ENCODE data around the gene SLC35D2.
A peak's percentile ranks its signal among the peaks of the same experiment; 100 is the strongest.
"Not testable (repeated sequence)": the region's sequence is repeated elsewhere in the genome, so short reads cannot be mapped to it uniquely, and the experiment has no call there.

The SLC35D2 gene

DNA sequence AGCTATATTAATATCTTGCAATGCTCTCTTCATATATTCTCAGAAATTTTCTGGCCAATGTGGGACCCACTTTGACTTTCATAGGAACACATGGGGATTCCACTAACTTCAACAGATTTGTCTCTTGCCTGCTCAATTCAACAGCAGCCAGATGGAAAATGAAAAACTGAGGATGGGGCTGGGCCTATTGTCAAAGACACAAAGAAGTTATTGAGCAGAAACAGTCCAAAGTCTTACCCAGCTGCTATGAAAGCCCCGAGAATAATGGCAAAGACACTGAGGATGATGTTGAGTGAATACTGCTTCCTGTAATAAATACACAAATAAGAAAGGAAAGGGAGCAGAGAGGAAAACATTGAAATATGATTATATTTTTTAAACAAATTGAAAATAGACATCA, 32.6 kb downstream of the SLC35D2 start:
- no peak for DNase-seq

DNA sequence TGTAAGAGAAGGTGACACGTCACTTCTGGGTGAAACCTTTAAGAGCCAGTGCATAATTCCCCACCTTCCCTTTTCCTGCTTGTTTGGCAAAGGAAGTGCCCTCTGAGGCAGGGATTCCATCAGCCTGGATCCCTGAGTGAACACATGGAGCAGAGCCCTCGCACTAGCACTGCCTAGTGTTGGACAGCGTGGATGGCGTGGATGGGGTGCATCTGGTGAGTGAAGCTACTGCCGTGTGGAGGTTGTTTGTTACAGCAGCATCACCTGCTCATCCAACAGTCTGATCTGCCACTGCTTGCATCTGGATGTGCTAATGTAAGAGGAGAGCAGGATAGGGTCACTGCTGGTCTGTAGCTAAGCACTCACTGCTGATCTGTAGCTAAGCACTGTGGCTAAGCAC, 35.2 kb downstream of the SLC35D2 start:
- DNase-seq = no peak

DNA sequence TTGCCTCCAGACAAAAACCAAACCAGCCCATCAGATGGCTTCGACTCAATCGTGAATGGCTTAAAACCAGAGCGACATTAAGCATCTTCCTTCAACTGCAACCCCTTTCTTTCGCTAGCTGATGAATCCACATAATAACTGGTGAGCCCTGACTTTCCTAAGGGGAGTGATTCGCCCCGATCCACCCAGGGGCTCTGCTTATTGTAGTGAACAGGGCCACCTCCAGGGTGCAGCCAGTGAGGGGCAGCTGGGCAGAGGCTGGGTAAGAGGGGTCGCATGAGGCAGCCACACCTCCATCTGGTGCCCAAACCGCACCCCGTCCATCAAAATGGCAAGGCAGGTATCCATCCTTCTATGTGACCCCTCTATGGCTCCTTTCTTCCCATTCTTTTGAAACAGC, 38.0 kb downstream of the SLC35D2 start:
- DNase-seq = no peak

DNA sequence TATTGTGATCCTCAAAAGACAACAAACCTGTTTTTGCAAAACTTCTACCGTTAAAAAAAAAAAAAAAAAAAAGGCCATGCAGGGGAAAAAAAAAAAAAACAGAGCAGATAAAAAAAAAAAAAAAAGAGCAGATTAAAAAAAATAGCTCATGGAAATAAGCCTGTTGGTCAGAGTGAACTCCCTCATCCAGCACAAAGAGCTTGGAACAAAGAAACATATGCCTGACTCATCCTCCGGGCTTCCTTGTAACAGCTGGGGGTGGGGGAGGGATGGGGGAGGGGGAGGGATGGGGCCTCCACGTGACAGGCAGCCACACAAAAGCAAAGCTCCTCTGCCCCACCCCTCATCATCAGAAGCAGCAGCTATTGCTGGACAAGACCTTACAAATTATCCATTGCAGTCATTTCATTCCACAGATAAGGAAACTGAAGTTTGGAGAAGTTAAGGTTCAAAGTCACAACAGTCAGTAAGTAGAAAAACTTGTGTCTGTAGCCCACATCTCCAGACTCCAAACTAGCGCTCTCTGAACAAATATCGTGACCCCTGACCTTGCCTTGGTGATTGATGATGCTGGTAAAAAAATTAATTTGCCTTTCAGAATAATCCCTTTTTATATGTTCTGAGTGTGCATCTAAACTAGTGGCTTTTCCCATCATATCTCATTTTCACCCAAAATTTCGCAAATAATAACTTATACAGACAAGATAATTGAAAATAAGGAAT, 38.9 kb downstream of the SLC35D2 start:
- no peak for DNase-seq

DNA sequence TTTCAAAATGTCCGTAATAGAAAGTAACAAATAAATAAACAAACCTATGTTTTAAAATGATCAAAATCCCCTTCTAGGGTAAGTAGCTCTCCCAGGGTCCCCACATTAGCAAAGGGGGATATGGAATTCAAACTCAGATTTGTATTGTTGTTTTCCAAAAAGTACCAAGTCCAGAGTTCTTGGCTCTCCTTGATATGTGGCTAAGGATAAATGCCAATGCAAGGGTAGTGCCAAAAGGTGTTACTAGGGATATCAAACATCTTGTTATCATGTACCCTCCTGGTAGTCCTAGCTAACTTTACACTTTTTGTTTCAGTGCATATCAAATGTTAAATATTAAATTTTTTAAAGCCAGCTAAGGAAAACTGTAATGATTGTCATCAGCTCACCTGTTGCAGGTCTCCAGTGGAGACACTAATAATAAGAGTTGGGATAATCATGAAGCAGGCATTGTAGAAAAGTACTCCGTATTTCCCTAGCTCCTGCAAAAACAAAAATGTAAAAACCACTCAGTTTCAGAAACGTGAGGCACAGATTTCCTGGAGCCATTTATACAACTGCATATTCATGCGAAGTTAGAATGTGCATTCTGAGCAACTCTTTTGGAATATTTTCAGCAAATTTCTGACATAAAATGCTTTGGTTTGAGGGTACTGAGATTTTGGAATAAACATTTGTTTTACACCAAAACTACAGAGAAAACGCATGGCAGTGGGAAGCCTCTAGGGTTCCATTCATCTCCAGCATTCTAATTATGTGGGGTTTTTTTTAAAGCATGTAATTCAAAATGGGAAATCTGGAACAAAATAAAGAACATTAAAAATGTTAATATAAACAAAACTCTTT, 39.8 kb downstream of the SLC35D2 start:
- no peak for DNase-seq

DNA sequence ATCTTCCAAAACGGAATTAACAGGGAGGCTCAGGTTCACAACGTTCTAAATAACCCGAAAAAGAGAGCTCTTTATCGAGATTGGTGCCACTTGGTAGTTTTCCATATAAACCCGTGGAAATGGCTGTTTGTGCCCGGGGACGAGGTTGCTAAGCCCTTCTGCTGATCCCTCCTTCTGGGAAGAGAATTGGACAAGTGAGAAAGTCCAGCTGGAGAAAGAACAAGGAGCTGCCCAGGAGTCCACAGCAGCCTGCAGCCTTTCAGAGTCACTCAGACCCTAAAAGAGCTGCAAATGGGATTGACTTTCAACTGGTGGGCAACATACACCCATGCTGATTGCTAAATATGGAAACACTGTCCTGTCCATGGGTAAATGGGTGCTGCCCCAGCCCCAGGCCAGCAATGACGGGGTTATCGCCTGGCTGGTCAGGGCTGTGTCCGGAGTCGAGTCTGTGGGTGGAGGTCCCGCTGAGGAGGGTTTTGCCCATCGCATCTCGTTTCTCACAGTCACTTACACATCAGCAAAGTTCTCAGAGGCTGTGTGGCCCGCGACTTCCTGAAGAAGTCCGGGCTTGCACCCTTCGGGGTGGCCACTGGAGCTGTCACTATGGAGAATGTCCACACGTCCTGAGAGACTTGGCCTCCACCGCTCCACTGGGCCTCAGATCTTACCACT, 40.8 kb downstream of the SLC35D2 start:
- no peak for DNase-seq

DNA sequence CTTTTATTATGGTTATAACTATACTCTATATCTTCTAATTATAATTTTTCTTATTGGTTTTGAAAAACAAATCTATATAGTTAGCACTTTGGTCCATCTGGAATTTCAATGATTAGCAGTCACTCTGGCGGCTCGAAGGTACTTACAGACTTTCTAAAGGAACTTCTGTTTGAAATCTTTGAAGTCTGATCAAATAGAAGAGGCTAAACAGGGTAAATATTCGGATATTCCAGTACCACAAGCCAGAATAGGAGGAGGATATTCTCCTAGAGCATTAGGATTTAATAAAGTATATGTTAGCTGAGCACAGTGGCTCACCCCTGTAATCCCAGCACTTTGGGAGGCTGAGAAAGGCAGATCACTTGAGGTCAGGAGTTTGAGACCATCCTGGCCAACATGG, 42.8 kb downstream of the SLC35D2 start:
- no peak for DNase-seq

DNA sequence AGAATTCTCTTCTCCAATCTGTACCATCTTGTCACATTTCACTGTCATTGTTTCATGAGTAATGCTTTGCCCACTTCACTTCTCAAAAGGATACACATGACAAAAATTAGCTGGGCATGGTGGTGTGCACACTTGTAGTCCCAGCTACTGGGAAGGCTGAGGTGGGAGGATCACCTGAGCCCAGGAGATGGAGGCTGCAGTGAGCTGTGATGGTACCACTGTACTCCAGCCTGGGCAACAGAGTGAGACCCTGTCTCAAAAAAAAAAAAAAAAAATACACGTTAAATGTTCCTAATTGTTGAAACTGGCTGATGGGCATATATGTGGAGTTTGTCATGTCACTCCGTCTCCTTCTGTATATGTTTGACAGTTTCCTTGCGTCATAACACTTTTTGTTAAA, 45.2 kb downstream of the SLC35D2 start:
- no peak for DNase-seq

DNA sequence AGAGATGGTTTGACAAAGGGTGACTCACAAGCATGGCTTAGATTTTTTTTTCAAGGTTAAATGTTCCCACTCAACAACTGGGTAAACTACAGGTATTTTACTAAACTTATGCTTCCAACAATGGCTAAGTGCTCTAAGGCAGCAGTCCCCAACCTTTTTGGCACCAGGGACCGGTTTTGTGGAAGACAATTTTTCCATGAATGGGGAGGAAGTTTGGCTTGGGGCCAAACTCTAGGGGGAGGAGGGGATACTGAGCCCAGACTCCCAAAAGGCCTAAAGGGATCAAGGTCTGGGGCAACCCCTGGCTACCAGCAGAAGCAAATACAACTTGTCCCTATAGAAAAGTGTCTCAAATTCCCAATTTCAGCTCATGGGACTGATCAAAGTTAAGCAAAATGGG, 49.6 kb downstream of the SLC35D2 start:
- no peak for DNase-seq

DNA sequence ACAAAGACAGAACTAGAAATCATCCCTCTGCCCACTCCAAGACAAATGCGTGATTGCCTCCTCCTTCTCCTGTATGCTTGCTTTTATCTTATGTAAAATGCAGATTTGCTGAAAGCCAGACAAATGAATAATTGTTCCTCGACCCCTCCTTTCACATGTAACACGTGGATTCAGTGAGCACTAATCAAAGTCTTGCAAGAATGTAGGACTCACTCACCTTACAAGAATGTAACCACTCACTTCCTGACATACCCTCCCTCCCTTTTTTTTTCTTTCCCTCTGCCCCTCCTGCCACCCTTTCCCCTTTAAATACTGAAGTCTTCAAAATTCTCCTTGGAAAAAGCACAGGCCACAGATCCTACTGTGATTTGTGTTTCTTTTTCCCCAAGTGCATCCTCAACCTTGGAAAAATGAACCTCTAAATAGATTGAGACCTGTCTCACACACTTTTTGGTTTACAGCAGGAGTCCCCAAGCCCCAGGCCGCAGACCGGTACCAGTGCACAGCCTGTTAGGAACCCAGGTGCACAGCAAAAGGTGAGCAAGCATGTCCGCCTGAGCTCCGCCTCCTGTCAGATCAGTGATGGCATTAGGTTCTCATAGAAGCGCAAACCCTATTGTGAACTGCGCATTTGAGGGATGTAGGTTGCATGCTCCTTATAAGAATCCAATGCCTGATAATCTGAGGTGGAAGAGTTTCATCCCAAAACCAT, 52.1 kb downstream of the SLC35D2 start:
- no peak for DNase-seq

DNA sequence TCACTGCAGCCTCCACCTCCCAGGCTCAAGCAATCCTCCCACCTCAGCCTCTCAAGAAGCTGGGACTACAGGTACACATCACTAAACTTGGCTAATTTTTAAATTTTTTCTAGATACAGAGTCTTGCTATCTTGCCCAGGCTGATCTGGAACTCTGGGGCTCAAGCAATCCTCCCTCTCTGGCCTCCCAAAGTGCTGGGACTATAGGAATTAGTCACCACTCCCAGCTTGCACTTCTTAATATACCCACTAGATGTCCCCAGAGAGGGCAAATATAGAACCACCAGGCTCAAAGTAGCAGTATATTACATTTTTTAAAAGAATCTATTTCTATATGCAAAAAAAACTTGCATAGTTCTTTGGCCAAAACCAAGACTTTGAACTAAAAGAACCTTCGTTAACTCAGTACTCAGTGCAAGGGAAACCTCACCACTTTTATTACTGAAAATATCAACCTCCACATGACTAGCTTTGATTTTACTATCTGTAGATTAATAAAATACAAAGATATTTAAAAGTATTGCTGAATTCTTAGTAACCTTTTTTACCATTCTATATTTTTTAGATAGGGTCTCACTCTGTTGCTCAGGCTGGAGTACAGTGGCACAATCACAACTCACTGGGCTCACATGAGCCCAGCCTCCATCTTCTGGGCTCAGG, 55.7 kb downstream of the SLC35D2 start:
- DNase-seq = peak in 1 of 2 donors; percentile 58

DNA sequence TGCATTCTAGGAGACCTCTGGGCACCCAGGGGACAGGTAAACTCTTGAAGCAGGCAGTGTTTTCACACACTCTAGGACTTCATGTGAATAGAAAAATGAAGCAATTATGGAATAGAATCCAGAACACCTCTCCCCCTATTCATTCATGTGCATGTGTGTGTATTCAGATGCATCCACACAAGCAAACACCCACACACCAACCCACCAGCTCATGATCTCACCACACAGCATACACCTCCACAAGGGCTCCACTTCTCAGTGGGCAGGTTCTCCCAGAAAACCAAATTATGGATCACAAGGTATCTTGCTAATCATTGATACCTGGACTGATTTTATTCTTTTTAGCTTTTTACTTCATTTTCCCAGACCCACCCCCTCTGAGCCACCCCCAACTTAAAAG, 60.3 kb downstream of the SLC35D2 start:
- no peak for DNase-seq

DNA sequence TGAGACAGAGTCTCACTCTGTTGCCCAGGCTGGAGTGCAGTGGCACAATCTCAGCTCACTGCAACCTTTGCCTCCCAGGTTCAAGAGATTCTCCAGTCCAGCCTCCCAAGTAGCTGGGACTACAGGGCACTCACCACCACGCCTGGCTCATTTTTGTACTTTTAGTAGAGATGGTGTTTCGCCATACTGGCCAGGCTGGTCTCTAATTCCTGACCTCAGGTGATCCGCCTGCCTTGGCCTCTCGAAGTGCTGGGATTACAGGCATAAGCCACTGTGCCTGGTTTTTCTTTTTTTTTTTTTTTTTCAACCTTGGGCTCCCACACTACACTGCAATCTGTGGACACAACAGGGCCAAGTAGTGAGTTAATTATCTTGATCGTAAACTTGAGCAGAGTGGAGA, 60.8 kb downstream of the SLC35D2 start:
- DNase-seq = not testable (repeated sequence)

DNA sequence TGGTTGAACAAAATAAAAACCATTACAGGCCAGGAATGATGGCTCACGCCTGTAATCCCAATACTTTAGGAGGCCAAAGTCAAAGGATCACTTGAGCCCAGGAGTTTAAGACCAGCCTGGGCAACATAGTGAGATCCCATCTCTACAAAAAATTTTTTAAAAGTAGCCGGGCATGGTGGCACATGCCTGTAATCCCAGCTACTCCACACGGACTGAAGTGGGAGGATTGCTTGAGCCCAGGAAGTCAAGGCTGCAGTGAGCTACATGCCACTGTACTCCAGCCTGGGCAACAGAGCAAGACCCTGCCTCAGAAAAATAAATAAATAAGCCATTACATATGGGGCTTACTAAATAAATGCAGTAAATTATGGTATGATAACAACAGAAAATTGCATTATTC, 61.3 kb downstream of the SLC35D2 start:
- DNase-seq = not testable (repeated sequence)

DNA sequence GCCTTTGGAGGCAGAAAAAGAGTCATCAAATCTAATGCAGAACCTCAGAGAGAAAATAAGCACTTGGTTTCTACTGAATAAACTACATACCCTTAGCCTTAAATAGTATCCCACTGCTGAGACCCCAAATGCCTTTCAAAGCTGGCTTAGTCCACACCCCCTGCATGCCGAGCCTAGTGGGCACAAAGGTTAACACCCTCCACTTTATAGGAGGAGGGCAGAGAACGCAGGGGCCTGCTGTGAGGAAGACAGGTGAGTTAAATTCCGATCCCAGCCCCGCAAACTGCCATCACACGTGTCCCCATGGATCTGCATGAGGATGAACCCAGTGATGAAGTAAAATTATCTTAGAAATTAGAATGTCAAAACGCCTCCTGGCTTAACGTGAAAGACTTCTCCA, 62.0 kb downstream of the SLC35D2 start:
- no peak for DNase-seq

DNA sequence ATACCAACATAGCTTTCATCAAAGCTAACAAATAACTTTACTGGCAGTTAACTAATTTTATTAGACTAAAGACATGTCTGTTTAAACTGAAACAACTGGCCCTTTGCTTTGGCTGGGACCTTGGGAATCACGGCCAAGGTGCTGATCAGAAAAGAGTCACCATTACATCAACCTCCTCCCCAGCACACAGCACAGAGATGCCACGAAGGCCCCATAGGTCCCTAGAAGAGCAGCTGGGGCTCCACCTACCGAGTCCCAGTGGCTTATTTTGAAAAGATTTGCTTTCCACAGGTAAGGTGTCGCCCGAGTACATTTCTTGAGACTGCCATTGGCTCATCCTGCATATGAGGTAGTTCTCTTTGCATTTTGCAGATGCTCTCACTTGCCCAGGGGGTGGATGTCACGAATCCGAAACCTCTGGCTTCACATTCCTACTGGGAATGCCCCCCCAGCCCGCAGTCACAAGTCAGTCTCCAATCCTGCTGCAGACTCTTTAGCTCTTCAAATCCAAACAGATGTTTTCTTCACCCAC, 62.7 kb downstream of the SLC35D2 start:
- DNase-seq = no peak

DNA sequence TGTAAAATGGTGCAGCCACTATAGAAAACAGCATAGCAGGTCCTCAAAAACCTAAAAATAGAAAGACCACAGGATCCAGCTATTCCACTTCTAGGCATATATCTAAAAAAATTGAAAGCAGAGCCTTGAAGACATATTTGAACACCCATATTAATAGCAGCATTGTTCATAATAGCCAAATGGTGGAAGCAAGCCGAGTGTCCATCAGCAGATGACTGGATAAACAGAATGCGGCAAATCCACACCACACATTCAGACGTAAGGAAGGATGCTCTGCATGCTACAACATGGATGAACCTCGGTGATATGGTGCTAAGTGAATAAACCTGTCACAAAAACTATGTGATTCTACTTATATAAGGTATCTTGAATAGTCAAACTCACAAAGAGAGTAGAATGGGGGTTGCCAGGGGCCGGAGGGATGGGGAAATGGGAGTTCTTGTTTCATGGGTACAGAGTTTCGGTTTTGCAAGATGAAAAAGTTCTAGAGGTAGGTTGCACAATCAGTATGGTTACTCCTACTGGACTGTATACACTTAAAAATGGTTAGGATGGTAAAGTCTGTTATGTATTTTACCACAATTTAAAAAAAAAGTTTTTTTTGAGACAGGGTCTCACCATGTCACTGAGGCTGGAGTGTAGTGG, 64.5 kb downstream of the SLC35D2 start:
- DNase-seq = no peak

DNA sequence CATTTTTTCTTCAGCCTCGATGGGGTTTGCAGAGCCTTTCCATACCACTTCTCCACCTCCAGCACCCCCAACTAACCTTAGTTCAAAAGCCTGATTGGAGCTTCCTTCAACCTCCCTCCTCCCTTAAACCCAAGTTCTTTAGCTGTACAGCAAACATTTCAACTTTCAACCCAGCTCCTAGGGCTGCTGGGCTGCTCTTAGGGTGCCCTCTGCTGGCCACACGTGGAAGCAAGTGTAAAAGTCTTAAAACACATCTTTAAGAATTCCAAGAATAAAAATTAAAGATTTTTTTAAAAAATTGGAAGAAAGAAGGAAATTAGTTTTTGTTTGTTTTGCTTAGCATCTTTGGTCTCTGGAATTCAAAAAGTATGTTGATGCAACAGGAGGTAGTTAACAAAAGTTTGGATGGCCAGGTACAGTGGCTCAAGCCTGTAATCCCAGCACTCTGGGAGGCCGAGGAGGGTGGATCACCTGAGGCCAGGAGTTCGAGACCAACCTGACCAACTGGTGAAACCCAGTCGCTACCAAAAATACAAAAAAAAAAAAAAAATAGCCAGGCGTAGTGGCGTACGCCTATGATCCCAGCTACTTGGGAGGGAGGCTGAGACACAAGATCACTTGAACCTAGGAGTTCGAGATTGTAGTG, 66.1 kb downstream of the SLC35D2 start:
- peak in 1 of 2 donors; percentile 15 for DNase-seq

DNA sequence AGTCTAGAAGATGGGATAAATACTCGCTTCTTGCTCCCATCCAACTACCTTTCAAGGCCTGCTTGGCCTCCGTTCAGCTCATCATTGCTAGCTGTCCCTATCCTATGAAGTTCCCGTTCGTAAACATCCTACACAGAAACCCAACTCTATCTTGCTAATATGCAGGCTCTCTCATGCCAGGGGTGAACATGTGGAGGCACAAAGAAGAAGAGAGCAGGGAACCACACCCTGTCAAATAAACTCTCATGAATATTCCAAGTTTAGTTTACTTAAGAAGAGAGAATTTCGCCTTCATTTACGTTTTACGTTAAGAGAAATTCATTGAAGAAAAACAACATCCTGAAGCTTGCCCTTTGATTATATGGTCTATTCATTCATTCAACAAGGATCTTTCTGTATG, 73.7 kb downstream of the SLC35D2 start:
- no peak for DNase-seq

DNA sequence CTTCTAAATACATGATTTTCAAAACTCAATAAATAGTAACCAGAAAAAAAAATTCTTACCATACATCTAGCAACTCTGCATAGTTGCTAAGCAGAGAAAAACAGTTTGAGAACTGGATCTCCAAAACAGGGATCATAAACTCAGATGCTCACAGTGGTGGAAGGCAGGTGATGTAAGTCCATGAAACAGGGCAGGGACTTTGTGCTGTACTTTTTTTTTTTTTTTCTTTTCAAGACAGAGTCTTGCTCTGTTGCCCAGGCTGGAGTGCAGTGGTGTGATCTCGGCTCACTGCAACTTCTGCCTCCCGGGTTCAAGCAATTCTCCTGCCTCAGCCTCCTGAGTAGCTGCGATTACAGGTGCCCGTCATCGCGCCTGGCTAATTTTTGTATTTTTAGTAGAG, 76.6 kb downstream of the SLC35D2 start:
- DNase-seq = not testable (repeated sequence)

DNA sequence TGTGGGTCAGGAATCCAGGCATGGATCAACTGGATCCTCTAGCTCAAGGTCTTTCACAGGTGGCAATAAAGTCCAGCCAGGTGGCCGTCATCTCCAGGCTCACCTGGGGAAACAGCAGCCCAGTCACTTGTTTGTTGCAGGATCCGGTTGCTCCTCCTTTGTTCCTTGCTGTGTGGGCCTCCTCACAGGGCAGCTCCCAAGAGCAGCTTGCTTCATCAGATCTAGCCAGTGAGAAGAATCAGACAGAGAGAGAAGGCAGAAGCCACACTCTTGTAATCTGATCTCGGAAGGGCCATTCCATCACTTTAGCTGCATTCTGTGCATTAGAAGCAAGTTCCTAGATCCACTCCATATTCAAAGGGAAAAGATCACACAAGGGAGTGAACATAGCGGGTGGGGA, 78.3 kb downstream of the SLC35D2 start:
- no peak for DNase-seq
